Endothelial cell of umbilical vein (primary cell): Measurements from ENCODE around the gene GALNT2. TPM values are rescaled to one million over a fixed set of nuclear protein-coding genes. Genes with fewer than 3 reads are reported as not detected.

Experiments used
- BruUV-seq: library from RNA; stranded (reverse); fragments of 400-500 nt; replicated peaks from 2 replicates; lab custom pipeline; 2021; lab: Mats Ljungman, UMichigan
- CTCF ChIA-PET: fragments of 300-600, 350-600 bp; sonication (Branson Sonifier 250); formaldehyde crosslinking; loops from one replicate; lab custom pipeline; 2021; ENCODE audit warnings: antibody characterized with exemption, inconsistent platforms; lab: Charles Lee
- POLR2A ChIA-PET: fragments of 300-600, 350-600 bp; sonication (Branson Sonifier 250); formaldehyde crosslinking; loops from one replicate; lab custom pipeline; 2021; ENCODE audit warnings: antibody characterized with exemption, inconsistent platforms; lab: Charles Lee
- DNase-seq: peaks from one replicate; pipeline ENCODE4 v3.0.0-alpha.2; 2011; ENCODE audit warnings: low read depth, low spot score
- FAIRE-seq: peaks from 2 replicates; lab custom pipeline; 2011; peaks lifted over from hg19 to GRCh38; lab: Jason Lieb, UNC
- H2AFZ ChIP-seq: 2 replicates; pipeline ENCODE4 v1.6.0; 2012; ENCODE audit warnings: low read depth, low read length, control low read depth, inconsistent platforms
- H3K27ac ChIP-seq: 2 replicates; pipeline ENCODE4 v1.5.1; 2011; ENCODE audit warnings: low read depth, mild to moderate bottlenecking, control low read depth, low read length, moderate library complexity; ENCODE audit not compliant: insufficient read depth
- H3K27me3 ChIP-seq, 2 experiments: 2 replicates each; pipeline versions ENCODE4 v1.6.0 to v1.6.1; 2011; ENCODE audit warnings: low read length in 2 of 2, mixed read lengths in 1 of 2; ENCODE audit not compliant: control insufficient read depth in 2 of 2, insufficient read depth in 2 of 2
- H3K36me3 ChIP-seq, 2 experiments: 2 replicates in 1 of 2; 3 replicates in 1 of 2; pipeline ENCODE4 v1.5.1; 2011; ENCODE audit warnings: low read length in 2 of 2, mild to moderate bottlenecking in 1 of 2, moderate library complexity in 1 of 2; ENCODE audit not compliant: control insufficient read depth in 2 of 2, insufficient read depth in 2 of 2; ENCODE audit errors: extremely low read depth in 1 of 2
- H3K4me1 ChIP-seq: 3 replicates; pipeline ENCODE4 v1.5.1; 2011; ENCODE audit warnings: mild to moderate bottlenecking, low read length; ENCODE audit not compliant: control insufficient read depth, insufficient read depth; ENCODE audit errors: extremely low read depth
- H3K4me2 ChIP-seq: 2 replicates; pipeline ENCODE4 v1.6.1; 2011; ENCODE audit warnings: low read length, control low read depth, mixed read lengths; ENCODE audit not compliant: insufficient read depth
- H3K4me3 ChIP-seq, 3 experiments: fragments of 200-600 bp in 1 of 3; sonication (generic), shearing (Covaris generic) in 1 of 3; replicated peaks in 1 of 3; 2 replicates each; pipeline ENCODE4 v1.5.1; 2011 to 2016; ENCODE audit warnings: control low read depth in 3 of 3, low read length in 3 of 3, mild to moderate bottlenecking in 2 of 3, inconsistent platforms in 1 of 3, low read depth in 1 of 3, moderate library complexity in 1 of 3; ENCODE audit not compliant: insufficient read depth in 1 of 3
- H3K79me2 ChIP-seq: 2 replicates; pipeline ENCODE4 v1.6.0; 2012; ENCODE audit warnings: low read length, inconsistent platforms; ENCODE audit not compliant: control insufficient read depth, insufficient read depth
- H3K9ac ChIP-seq: replicated peaks from 2 replicates; pipeline ENCODE3; 2011; ENCODE audit warnings: low read length, control low read depth; ENCODE audit not compliant: insufficient read depth; ENCODE audit errors: extremely low read depth
- H3K9me1 ChIP-seq: replicated peaks from 3 replicates; pipeline ENCODE4 v1.6.0; 2011; ENCODE audit warnings: mild to moderate bottlenecking, low read length; ENCODE audit not compliant: control insufficient read depth, insufficient read depth; ENCODE audit errors: extremely low read depth
- H3K9me3 ChIP-seq: replicated peaks from 2 replicates; pipeline ENCODE4 v1.5.1; 2012; ENCODE audit warnings: low read length, inconsistent platforms; ENCODE audit not compliant: control insufficient read depth, insufficient read depth
- H4K20me1 ChIP-seq: replicated peaks from 2 replicates; pipeline ENCODE3; 2011; ENCODE audit warnings: mild to moderate bottlenecking, low read length; ENCODE audit not compliant: control insufficient read depth, insufficient read depth; ENCODE audit errors: extremely low read depth
- EZH2 ChIP-seq: IDR thresholded peaks from 2 replicates; pipeline ENCODE4 v1.6.1; 2012; ENCODE audit warnings: borderline replicate concordance, low read depth, mild to moderate bottlenecking, moderate library complexity, low read length, inconsistent platforms; ENCODE audit not compliant: severe bottlenecking
- FOS ChIP-seq: IDR thresholded peaks from 2 replicates; pipeline ENCODE4 v1.6.1; 2011; ENCODE audit warnings: mild to moderate bottlenecking, low read length, moderate library complexity, borderline replicate concordance; ENCODE audit not compliant: insufficient read depth
- GATA2 ChIP-seq: IDR thresholded peaks from 2 replicates; pipeline ENCODE4 v1.7.0; 2011; ENCODE audit warnings: low read depth, mild to moderate bottlenecking, moderate library complexity, mixed read lengths, low read length; ENCODE audit not compliant: insufficient read length, insufficient read depth
- JUN ChIP-seq: IDR thresholded peaks from 2 replicates; pipeline ENCODE4 v1.6.1; 2011; ENCODE audit warnings: borderline replicate concordance, low read depth; ENCODE audit not compliant: insufficient read length, insufficient read depth
- MYC ChIP-seq: IDR thresholded peaks from one replicate; pipeline ENCODE4 v1.6.1; 2011; ENCODE audit warnings: mild to moderate bottlenecking, low read depth, low read length
- POLR2A ChIP-seq: IDR thresholded peaks from 2 replicates; pipeline ENCODE4 v1.6.1; 2012; ENCODE audit warnings: low read depth, mild to moderate bottlenecking, control low read depth, low read length
- POLR2AphosphoS5 ChIP-seq: IDR thresholded peaks from 2 replicates; pipeline ENCODE4 v1.6.1; 2012; ENCODE audit warnings: low read depth, mild to moderate bottlenecking, control low read depth, low read length, moderate library complexity; ENCODE audit not compliant: insufficient read depth
- dilution Hi-C: fragments of 300-500 bp; cut with MboI; formaldehyde crosslinking; loops from one replicate; pipeline ENCODE4 v1.15.0; 2019; ENCODE audit warnings: low sequenced_read_pairs; ENCODE audit not compliant: extremely low pct_ligation_motif_present
- intact Hi-C: fragments of 100-400 bp; cut with micrococcal nuclease; formaldehyde crosslinking; loops from one replicate; pipeline ENCODE4 v1.10.0; 2022
- polyA plus RNA-seq, 4 experiments: library from polyadenylated mRNA; depleted of rRNA in 3 of 4; stranded (reverse) in 3 of 4; unstranded in 1 of 4; fragments of >200 nt; gene quantifications; 2 replicates each; pipeline versions ENCODE4 v1.2.1 to v1.2.3, GENCODE V29; 2011 to 2012; ENCODE audit warnings: missing spikeins in 1 of 4
- total RNA-seq: library from RNA; stranded (reverse); gene quantifications from 2 replicates; pipeline ENCODE4 v1.2.3, GENCODE V29; 2021
- TF ChIP-seq, protein P1 (sequence below): IDR thresholded peaks from 2 replicates; pipeline ENCODE4 v1.6.1; 2011; ENCODE audit not compliant: insufficient read depth, insufficient read length
- TF ChIP-seq, protein P2 (sequence below), 2 donors: IDR thresholded peaks; 1 replicate in 1 of 2; 2 replicates in 1 of 2; pipeline ENCODE4 v1.5.1; 2011; ENCODE audit warnings: low read length in 2 of 2, mild to moderate bottlenecking in 2 of 2, moderate library complexity in 2 of 2, control low read depth in 1 of 2, inconsistent platforms in 1 of 2, low read depth in 1 of 2; ENCODE audit not compliant: insufficient read depth in 1 of 2; ENCODE audit errors: extremely low read depth in 1 of 2

The GALNT2 gene
- total and polyA plus RNA-seq, 2 donors (not counting 3 experiments of a cell fraction or from before 2014, with no cell fraction given) = 56.3 to 77.5 TPM

DNA sequence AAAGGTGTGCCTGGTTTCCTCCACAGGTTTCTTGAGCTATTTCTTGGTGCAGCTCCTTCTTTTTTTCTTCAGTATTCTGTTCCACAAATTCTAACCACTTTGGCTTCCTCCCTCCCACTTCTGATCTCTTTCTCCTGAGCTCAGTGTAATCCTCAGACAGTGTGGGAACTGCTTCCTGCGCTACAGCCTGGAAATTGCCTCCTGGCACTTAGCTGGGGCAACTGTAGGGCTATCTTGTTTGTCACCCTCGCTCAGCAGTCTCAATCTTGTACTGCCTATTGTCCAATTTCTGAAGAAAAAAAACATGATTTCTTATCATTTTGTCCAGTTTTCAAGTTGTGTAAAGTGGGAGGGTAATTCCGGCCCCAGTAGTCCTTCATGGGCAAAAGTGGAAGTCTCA lies 24.0 kb upstream of the GALNT2 start:
- Histone ChIP-seq H3K9me1 (no peaks in the 10 kb centered on the region), H3K79me2 (no peaks in the 10 kb centered on the region), H3K4me2 (no peak overlapping the region), H3K9me3 (no peaks in the 10 kb centered on the region), H3K4me3 (no peak overlapping the region), H4K20me1 (no peaks in the 10 kb centered on the region), H3K9ac (no peak overlapping the region), H2AFZ (no peak overlapping the region), H3K27ac (no peak overlapping the region), H3K27me3 (peaks cover 8 to 9% of the 10 kb centered on the region in 2 experiments), H3K36me3 (no peaks in the 10 kb centered on the region), H3K4me1 (no peaks in the 10 kb centered on the region)
- DNase-seq (no peak), FAIRE-seq (no peak)
- ChIA-PET CTCF (interaction anchor here (1.0 to 1.4 kb wide), 3 partner anchors 13 to 172 kb away, joined by 3 to 4 read pairs (median 3); no protein-coding TSS in a partner anchor), POLR2A (no interaction called here)
- dilution Hi-C loops = no loop called here
- intact Hi-C loops = no loop called here
- TF ChIP-seq, protein P1, sequence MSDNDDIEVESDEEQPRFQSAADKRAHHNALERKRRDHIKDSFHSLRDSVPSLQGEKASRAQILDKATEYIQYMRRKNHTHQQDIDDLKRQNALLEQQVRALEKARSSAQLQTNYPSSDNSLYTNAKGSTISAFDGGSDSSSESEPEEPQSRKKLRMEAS = no peak
- TF ChIP-seq JUN (no peak), MYC (no peak), EZH2 (no peak), GATA2 (no peak), POLR2A (no peak), FOS (no peak), POLR2AphosphoS5 (no peak)
- TF ChIP-seq, protein P2, sequence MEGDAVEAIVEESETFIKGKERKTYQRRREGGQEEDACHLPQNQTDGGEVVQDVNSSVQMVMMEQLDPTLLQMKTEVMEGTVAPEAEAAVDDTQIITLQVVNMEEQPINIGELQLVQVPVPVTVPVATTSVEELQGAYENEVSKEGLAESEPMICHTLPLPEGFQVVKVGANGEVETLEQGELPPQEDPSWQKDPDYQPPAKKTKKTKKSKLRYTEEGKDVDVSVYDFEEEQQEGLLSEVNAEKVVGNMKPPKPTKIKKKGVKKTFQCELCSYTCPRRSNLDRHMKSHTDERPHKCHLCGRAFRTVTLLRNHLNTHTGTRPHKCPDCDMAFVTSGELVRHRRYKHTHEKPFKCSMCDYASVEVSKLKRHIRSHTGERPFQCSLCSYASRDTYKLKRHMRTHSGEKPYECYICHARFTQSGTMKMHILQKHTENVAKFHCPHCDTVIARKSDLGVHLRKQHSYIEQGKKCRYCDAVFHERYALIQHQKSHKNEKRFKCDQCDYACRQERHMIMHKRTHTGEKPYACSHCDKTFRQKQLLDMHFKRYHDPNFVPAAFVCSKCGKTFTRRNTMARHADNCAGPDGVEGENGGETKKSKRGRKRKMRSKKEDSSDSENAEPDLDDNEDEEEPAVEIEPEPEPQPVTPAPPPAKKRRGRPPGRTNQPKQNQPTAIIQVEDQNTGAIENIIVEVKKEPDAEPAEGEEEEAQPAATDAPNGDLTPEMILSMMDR (IDR thresholded peaks at IDR 0.05; ENCODE audit: extremely low read depth in 1 of 2, insufficient read depth in 1 of 2, low read depth in 1 of 2, low read length in 2 of 2) = no peak
- BruUV-seq = no TSS peak
